Cardiac muscle cell (in vitro differentiated cells and primary cell): ENCODE measurements around the gene TXLNB. TPM values are rescaled to one million over a fixed set of nuclear protein-coding genes. Genes with fewer than 3 reads are reported as not detected.

Experiments
- DNase-seq, 2 donors: peaks; one replicate each; pipeline versions ENCODE4 v3.0.0 to v3.0.0-alpha.2; 2010 to 2017; ENCODE audit warnings: low read depth in 1 of 2, low spot score in 1 of 2
- H3K27ac ChIP-seq: fragments of 200-600 bp; sonication (generic); 2 replicates; pipeline ENCODE4 v1.5.1; 2016
- H3K27me3 ChIP-seq: fragments of 200-600 bp; sonication (generic); 2 replicates; pipeline ENCODE4 v1.6.0; 2016; ENCODE audit warnings: control low read depth
- H3K36me3 ChIP-seq: fragments of 200-600 bp; sonication (generic); 2 replicates; pipeline ENCODE4 v1.5.1; 2016; ENCODE audit warnings: control low read depth
- H3K4me1 ChIP-seq: fragments of 200-600 bp; sonication (generic); 2 replicates; pipeline ENCODE4 v1.8.1; 2017; ENCODE audit warnings: low read depth, mild to moderate bottlenecking, mixed run types
- H3K4me3 ChIP-seq: fragments of 200-600 bp; sonication (generic); 2 replicates; pipeline ENCODE4 v1.5.1; 2016; ENCODE audit warnings: mild to moderate bottlenecking
- H3K9me3 ChIP-seq: fragments of 200-600 bp; sonication (generic); 2 replicates; pipeline ENCODE4 v1.5.1; 2017; ENCODE audit warnings: low read depth, mild to moderate bottlenecking, control low read depth
- CTCF ChIP-seq: IDR thresholded peaks from 2 replicates; pipeline ENCODE4 v1.5.1; 2012; ENCODE audit warnings: low read depth, mild to moderate bottlenecking, low read length
- polyA plus RNA-seq: library from polyadenylated mRNA; unstranded; fragments of >200 nt; fragmentation: Nextera tagmentation; extraction: Ambion mirVana; gene quantifications from 2 replicates; pipeline ENCODE4 v1.2.1, GENCODE V29; 2016
- total RNA-seq: library from RNA; depleted of rRNA; stranded (reverse); fragments of >200 nt; gene quantifications from 2 replicates; pipeline ENCODE4 v1.2.3, GENCODE V29; 2016

TXLNB gene
- total and polyA plus RNA-seq, 2 experiments from 2014 or later: 5.9 to 17.5 TPM

GRCh38 chr6:139329224-139329623 is 37.4 kb upstream of the TXLNB start:
- H3K36me3 ChIP-seq: no peaks in the 10 kb centered on the region
- DNase-seq: no peak
- no peaks in the 10 kb centered on the region for H3K9me3 ChIP-seq
- H3K4me1 ChIP-seq: no peaks in the 10 kb centered on the region
- TF ChIP-seq CTCF: no peak
- H3K4me3 ChIP-seq: no peak overlapping the region
- H3K27ac ChIP-seq: no peak overlapping the region
- H3K27me3 ChIP-seq: no peaks in the 10 kb centered on the region

- no peaks in the 10 kb centered on the region for H3K27me3 ChIP-seq
- no peak overlapping the region for H3K4me3 ChIP-seq
- H3K27ac ChIP-seq: no peak overlapping the region
- H3K9me3 ChIP-seq: no peaks in the 10 kb centered on the region
- H3K36me3 ChIP-seq: no peaks in the 10 kb centered on the region
- no peak for DNase-seq
- no peaks in the 10 kb centered on the region for H3K4me1 ChIP-seq
- no peak for TF ChIP-seq CTCF
Observed at GRCh38 chr6:139327038-139327437, 35.2 kb upstream of the TXLNB start.

GRCh38 chr6:139325686-139326085 is 33.9 kb upstream of the TXLNB start:
- DNase-seq: no peak
- TF ChIP-seq CTCF: no peak
- no peaks in the 10 kb centered on the region for H3K4me1 ChIP-seq
- no peaks in the 10 kb centered on the region for H3K27me3 ChIP-seq
- H3K9me3 ChIP-seq: no peaks in the 10 kb centered on the region
- H3K36me3 ChIP-seq: no peaks in the 10 kb centered on the region
- H3K27ac ChIP-seq: no peak overlapping the region
- no peak overlapping the region for H3K4me3 ChIP-seq

- no peak for DNase-seq
- Histone ChIP-seq H3K4me3 (no peak overlapping the region), H3K27ac (no peak overlapping the region), H3K27me3 (no peaks in the 10 kb centered on the region), H3K36me3 (no peaks in the 10 kb centered on the region), H3K4me1 (no peaks in the 10 kb centered on the region), H3K9me3 (no peaks in the 10 kb centered on the region)
- TF ChIP-seq CTCF: no peak
Observed at GRCh38 chr6:139325125-139325524, 33.3 kb upstream of the TXLNB start.

GRCh38 chr6:139324301-139324555 is 32.4 kb upstream of the TXLNB start:
- Histone ChIP-seq H3K36me3 (no peaks in the 10 kb centered on the region), H3K4me3 (no peak overlapping the region), H3K27me3 (no peaks in the 10 kb centered on the region), H3K4me1 (no peaks in the 10 kb centered on the region), H3K27ac (no peak overlapping the region), H3K9me3 (no peaks in the 10 kb centered on the region)
- DNase-seq: no peak
- no peak for TF ChIP-seq CTCF
